ENCODE measurements around the gene TEKT2.

DNA sequence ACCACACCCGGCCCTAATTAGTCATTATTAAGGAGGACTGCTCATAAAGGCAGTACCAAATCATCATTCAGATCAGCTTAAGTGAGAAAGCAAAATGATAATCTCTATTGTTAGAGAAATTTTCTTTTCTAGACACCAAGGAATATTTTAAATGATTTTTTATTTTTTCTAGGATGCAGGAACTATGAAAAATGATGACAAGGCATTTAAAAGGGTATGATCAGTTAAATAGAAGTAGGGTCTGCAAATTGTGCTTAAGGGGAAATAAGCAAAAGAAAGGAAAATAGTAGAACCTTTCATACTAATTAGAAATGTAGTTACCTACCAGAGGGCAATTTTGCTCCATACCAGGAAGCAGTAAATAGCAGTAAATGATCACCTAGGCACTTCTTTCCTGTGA lies 21.6 kb upstream of the TEKT2 start:
- TF ChIP-seq CTCF (IDR thresholded peaks at IDR 0.05) (no peak), POLR2A (IDR thresholded peaks at IDR 0.05) (no peak)

Measured in lower leg skin (tissue), 3 donors.